DOHH2 (cell line): Measurements from ENCODE around the gene NCKAP5.

Source experiments
- CTCF ChIP-seq: fragments of 200-600 bp; sonication (generic); IDR thresholded peaks from one replicate; pipeline ENCODE4 v1.5.1; 2014; ENCODE audit warnings: antibody characterized with exemption, mild to moderate bottlenecking, low read depth, low read length; ENCODE audit not compliant: poor library complexity, severe bottlenecking
- EZH2phosphoT487 ChIP-seq: fragments of 200-600 bp; sonication (generic); IDR thresholded peaks from 2 replicates; pipeline ENCODE4 v1.6.1; 2017; ENCODE audit warnings: borderline replicate concordance, mild to moderate bottlenecking, antibody characterized with exemption, low read length, moderate library complexity, mixed read lengths

- TF ChIP-seq CTCF (no peak), EZH2phosphoT487 (no peak)
These were observed 315.4 kb downstream of the NCKAP5 start for GRCh38 chr2:133252780-133253355.
